ENCODE measurements around the gene TACC2.

TACC2 gene

DNA sequence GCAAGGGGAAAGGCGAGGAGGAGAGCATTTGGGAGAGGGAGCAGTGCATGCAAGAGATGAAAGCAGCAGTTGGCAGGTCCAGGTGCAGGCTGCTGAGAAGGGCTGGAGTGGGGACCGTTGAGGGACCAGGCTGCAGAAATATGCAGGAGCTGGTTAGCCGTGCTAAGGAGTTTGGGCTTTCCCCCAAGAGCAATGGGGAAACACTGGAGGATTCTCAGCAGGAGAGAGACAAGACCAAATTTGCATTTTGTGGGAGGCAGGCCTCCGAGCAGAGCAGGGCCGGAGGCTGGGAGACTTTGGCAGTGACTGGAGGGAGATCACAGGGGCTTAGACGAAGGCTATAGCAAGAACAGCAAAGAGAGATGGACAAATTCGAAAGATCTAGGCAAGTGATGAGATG, 293.9 kb downstream of the TACC2 start:
- Histone ChIP-seq H3K4me1 (ENCODE audit: control insufficient read depth, insufficient read depth, low read depth, low read length) (peaks cover 28% of the 10 kb centered on the region), H2BK5ac (ENCODE audit: low read depth, low read length, poor library complexity, severe bottlenecking) (no peak overlapping the region), H2AK5ac (ENCODE audit: low read length, severe bottlenecking) (no peak overlapping the region), H3K9ac (ENCODE audit: low read length) (no peak overlapping the region), H3K18ac (ENCODE audit: low read depth in 1 of 2, low read length in 2 of 2) (no peak overlapping the region), H4K8ac (ENCODE audit: low read length) (no peak overlapping the region), H3K79me1 (replicated peaks; ENCODE audit: low read length, poor library complexity, severe bottlenecking) (no peaks in the 10 kb centered on the region), H3K27ac (ENCODE audit: low read length, poor library complexity, severe bottlenecking) (no peak overlapping the region), H3K14ac (ENCODE audit: low read length in 2 of 2) (no peak overlapping the region), H2BK12ac (ENCODE audit: low read length in 2 of 2) (no peak overlapping the region), H3K27me3 (ENCODE audit: control insufficient read depth in 1 of 2, insufficient read depth in 1 of 2, low read length in 2 of 2) (peaks cover 0 to 2% of the 10 kb centered on the region in 2 experiments), H3K36me3 (ENCODE audit: control insufficient read depth in 1 of 2, insufficient read depth in 2 of 2, low read depth in 1 of 2, low read length in 2 of 2) (no peaks in the 10 kb centered on the region), H3K4me3 (ENCODE audit: insufficient read depth in 1 of 2, low read depth in 1 of 2, low read length in 2 of 2) (no peak overlapping the region), H3K4ac (ENCODE audit: low read depth in 1 of 2, low read length in 2 of 2) (no peak overlapping the region), H3K23ac (ENCODE audit: low read length in 2 of 2) (no peak overlapping the region), H4K91ac (ENCODE audit: low read length) (no peak overlapping the region), H2AFZ (ENCODE audit: low read depth, low read length) (no peak overlapping the region), H2BK120ac (ENCODE audit: low read depth, low read length) (no peak overlapping the region), H3K4me2 (ENCODE audit: low read length, poor library complexity, severe bottlenecking) (no peak overlapping the region), H2BK15ac (ENCODE audit: low read depth, poor library complexity, severe bottlenecking) (no peak overlapping the region), H3K9me3 (ENCODE audit: control insufficient read depth, low read length) (no peaks in the 10 kb centered on the region)
- DNase-seq: no peak
- WGBS: 69% methylated on average over 7 of the region's 7 CpGs

DNA sequence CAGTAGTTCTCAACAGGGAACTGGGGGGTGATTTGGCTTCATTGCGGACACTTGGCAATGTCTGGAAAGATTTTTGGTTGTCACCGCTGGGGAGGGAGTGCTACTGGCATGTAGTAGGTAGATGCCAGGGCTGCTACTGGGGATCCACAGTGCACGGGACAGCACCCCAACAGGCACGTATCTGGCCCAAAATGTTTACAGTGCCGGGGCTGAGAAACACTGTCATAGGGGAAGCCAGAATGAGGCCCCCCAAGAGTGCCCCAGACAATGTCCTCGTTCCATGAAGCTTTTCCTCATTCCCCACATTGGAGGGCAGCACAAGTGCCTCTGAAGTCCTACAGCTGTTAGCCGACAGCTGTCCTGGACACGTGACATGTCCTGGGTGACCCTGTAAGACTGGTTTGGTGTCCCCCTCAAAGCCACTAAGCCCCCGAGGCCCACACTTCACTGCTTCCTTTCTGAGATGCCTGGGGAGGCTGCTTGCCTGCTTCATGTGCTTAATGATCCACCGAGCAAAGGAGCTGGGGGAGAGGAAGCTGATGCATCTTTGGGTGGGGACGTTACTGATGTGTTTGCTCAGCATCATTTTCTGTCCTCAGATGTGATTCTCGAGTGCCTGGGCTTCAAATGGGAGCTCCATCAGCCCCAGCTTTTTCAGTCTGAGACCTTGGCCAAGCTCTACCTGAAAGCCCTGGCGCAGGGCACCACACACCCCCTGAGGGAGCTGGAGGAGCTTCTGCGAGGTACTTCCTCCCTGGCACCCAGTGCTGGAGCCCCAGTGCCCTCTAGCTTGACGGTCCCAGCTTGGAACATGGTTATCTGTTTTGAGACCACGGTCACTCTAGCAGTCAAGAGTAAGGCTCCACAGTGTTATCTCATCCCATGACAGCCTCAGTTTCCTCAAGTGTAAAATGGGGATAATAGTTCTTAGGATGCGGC, 296.8 kb downstream of the TACC2 start:
- H3K4me2 ChIP-seq (ENCODE audit: low read length, poor library complexity, severe bottlenecking): no peak overlapping the region
- WGBS: 91% methylated on average over 16 of the region's 17 CpGs
- H3K9me3 ChIP-seq (ENCODE audit: control insufficient read depth, low read length): no peaks in the 10 kb centered on the region
- H3K18ac ChIP-seq (ENCODE audit: low read depth in 1 of 2, low read length in 2 of 2): no peak overlapping the region
- no peak overlapping the region for H3K23ac ChIP-seq (ENCODE audit: low read length in 2 of 2)
- H3K27ac ChIP-seq (ENCODE audit: low read length, poor library complexity, severe bottlenecking): peak overlapping the region; percentile 75
- no peak overlapping the region for H3K4ac ChIP-seq (ENCODE audit: low read depth in 1 of 2, low read length in 2 of 2)
- H3K14ac ChIP-seq (ENCODE audit: low read length in 2 of 2): no peak overlapping the region
- no peaks in the 10 kb centered on the region for H3K36me3 ChIP-seq (ENCODE audit: control insufficient read depth in 1 of 2, insufficient read depth in 2 of 2, low read depth in 1 of 2, low read length in 2 of 2)
- H2BK120ac ChIP-seq (ENCODE audit: low read depth, low read length): no peak overlapping the region
- no peak overlapping the region for H4K91ac ChIP-seq (ENCODE audit: low read length)
- H2BK15ac ChIP-seq (ENCODE audit: low read depth, poor library complexity, severe bottlenecking): no peak overlapping the region
- no peak overlapping the region for H2AFZ ChIP-seq (ENCODE audit: low read depth, low read length)
- peak overlapping the region; percentile 94 for H2AK5ac ChIP-seq (ENCODE audit: low read length, severe bottlenecking)
- no peak overlapping the region for H2BK5ac ChIP-seq (ENCODE audit: low read depth, low read length, poor library complexity, severe bottlenecking)
- no peak overlapping the region for H3K4me3 ChIP-seq (ENCODE audit: insufficient read depth in 1 of 2, low read depth in 1 of 2, low read length in 2 of 2)
- H4K8ac ChIP-seq (ENCODE audit: low read length): no peak overlapping the region
- H3K9ac ChIP-seq (ENCODE audit: low read length): no peak overlapping the region
- no peak for DNase-seq
- H3K79me1 ChIP-seq (replicated peaks; ENCODE audit: low read length, poor library complexity, severe bottlenecking): no peaks in the 10 kb centered on the region
- H2BK12ac ChIP-seq (ENCODE audit: low read length in 2 of 2): no peak overlapping the region
- peaks cover 33% of the 10 kb centered on the region for H3K4me1 ChIP-seq (ENCODE audit: control insufficient read depth, insufficient read depth, low read depth, low read length)
- H3K27me3 ChIP-seq (ENCODE audit: control insufficient read depth in 1 of 2, insufficient read depth in 1 of 2, low read length in 2 of 2): no peaks in the 10 kb centered on the region

DNA sequence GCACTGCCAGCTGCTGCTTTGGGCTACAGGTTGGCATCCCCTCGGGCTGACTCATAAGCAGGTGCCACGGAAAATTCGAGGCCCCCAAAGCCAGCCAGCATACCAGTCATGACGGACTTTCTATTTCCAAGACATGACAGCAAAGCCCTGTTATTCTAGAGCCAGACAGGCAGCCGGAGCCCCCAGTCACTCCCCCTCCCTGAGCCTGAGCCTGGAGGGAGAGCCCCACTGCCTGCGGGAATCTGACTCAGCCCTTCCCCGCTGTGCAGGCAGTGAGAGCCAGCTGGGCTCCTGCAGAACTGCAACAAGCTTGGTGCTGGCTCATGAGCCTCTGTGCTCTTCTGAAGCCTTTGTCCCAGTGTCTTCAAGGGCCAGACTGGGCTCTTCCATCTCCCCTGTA, 297.9 kb downstream of the TACC2 start:
- Histone ChIP-seq H3K4ac (ENCODE audit: low read depth in 1 of 2, low read length in 2 of 2) (no peak overlapping the region), H4K91ac (ENCODE audit: low read length) (no peak overlapping the region), H3K79me1 (replicated peaks; ENCODE audit: low read length, poor library complexity, severe bottlenecking) (no peaks in the 10 kb centered on the region), H2BK120ac (ENCODE audit: low read depth, low read length) (no peak overlapping the region), H3K9me3 (ENCODE audit: control insufficient read depth, low read length) (no peaks in the 10 kb centered on the region), H2BK12ac (ENCODE audit: low read length in 2 of 2) (peak overlapping the region in 1 of 2 experiments; percentile 23), H3K18ac (ENCODE audit: low read depth in 1 of 2, low read length in 2 of 2) (no peak overlapping the region), H3K27me3 (ENCODE audit: control insufficient read depth in 1 of 2, insufficient read depth in 1 of 2, low read length in 2 of 2) (no peaks in the 10 kb centered on the region), H4K8ac (ENCODE audit: low read length) (no peak overlapping the region), H2BK15ac (ENCODE audit: low read depth, poor library complexity, severe bottlenecking) (no peak overlapping the region), H3K36me3 (ENCODE audit: control insufficient read depth in 1 of 2, insufficient read depth in 2 of 2, low read depth in 1 of 2, low read length in 2 of 2) (no peaks in the 10 kb centered on the region), H3K4me1 (ENCODE audit: control insufficient read depth, insufficient read depth, low read depth, low read length) (peaks cover 33% of the 10 kb centered on the region), H3K9ac (ENCODE audit: low read length) (peak overlapping the region; percentile 1), H3K23ac (ENCODE audit: low read length in 2 of 2) (no peak overlapping the region), H2AFZ (ENCODE audit: low read depth, low read length) (no peak overlapping the region), H3K4me3 (ENCODE audit: insufficient read depth in 1 of 2, low read depth in 1 of 2, low read length in 2 of 2) (peak overlapping the region in 1 of 2 experiments; percentile 52), H3K14ac (ENCODE audit: low read length in 2 of 2) (no peak overlapping the region), H2BK5ac (ENCODE audit: low read depth, low read length, poor library complexity, severe bottlenecking) (peak overlapping the region; percentile 74), H3K4me2 (ENCODE audit: low read length, poor library complexity, severe bottlenecking) (peak overlapping the region; percentile 28), H2AK5ac (ENCODE audit: low read length, severe bottlenecking) (no peak overlapping the region), H3K27ac (ENCODE audit: low read length, poor library complexity, severe bottlenecking) (peak overlapping the region; percentile 75)
- DNase-seq: peak; percentile 79
- WGBS: 53% methylated on average over 7 of the region's 7 CpGs

DNA sequence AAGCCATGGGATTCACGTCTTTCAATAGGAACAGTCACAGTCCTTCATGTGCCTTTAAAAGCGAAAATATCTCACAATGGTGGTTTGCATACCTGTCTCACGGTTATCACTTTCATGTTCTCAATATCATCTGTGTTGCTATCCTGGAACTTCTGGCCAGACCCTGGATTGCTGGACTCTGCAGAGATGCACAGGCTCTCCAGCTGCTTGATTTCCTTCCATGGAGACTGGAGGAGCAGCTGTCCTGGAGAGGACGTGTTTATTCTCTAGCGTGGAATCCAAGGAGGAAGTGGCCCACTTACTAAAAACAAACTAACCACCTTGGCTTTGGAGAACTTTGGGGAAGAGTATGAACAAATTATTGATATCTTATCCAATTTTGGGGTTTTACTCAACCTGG, 298.6 kb downstream of the TACC2 start:
- Histone ChIP-seq H3K14ac (ENCODE audit: low read length in 2 of 2) (no peak overlapping the region), H3K4me3 (ENCODE audit: insufficient read depth in 1 of 2, low read depth in 1 of 2, low read length in 2 of 2) (peak overlapping the region in 1 of 2 experiments; percentile 52), H2AK5ac (ENCODE audit: low read length, severe bottlenecking) (no peak overlapping the region), H4K8ac (ENCODE audit: low read length) (no peak overlapping the region), H3K23ac (ENCODE audit: low read length in 2 of 2) (no peak overlapping the region), H2BK5ac (ENCODE audit: low read depth, low read length, poor library complexity, severe bottlenecking) (no peak overlapping the region), H3K9ac (ENCODE audit: low read length) (peak overlapping the region; percentile 1), H3K27ac (ENCODE audit: low read length, poor library complexity, severe bottlenecking) (peak overlapping the region; percentile 68), H3K9me3 (ENCODE audit: control insufficient read depth, low read length) (no peaks in the 10 kb centered on the region), H3K4me1 (ENCODE audit: control insufficient read depth, insufficient read depth, low read depth, low read length) (peaks cover 27% of the 10 kb centered on the region), H3K36me3 (ENCODE audit: control insufficient read depth in 1 of 2, insufficient read depth in 2 of 2, low read depth in 1 of 2, low read length in 2 of 2) (no peaks in the 10 kb centered on the region), H2BK15ac (ENCODE audit: low read depth, poor library complexity, severe bottlenecking) (no peak overlapping the region), H4K91ac (ENCODE audit: low read length) (no peak overlapping the region), H3K4ac (ENCODE audit: low read depth in 1 of 2, low read length in 2 of 2) (no peak overlapping the region), H3K4me2 (ENCODE audit: low read length, poor library complexity, severe bottlenecking) (no peak overlapping the region), H2BK12ac (ENCODE audit: low read length in 2 of 2) (no peak overlapping the region), H3K18ac (ENCODE audit: low read depth in 1 of 2, low read length in 2 of 2) (no peak overlapping the region), H3K27me3 (ENCODE audit: control insufficient read depth in 1 of 2, insufficient read depth in 1 of 2, low read length in 2 of 2) (no peaks in the 10 kb centered on the region), H2BK120ac (ENCODE audit: low read depth, low read length) (no peak overlapping the region), H3K79me1 (replicated peaks; ENCODE audit: low read length, poor library complexity, severe bottlenecking) (no peaks in the 10 kb centered on the region), H2AFZ (ENCODE audit: low read depth, low read length) (no peak overlapping the region)
- DNase-seq: peak; percentile 17
- WGBS: 92% methylated on average over 3 of the region's 5 CpGs

Data from mesenchymal stem cell (in vitro differentiated cells and primary cell).